Endodermal cell (in vitro differentiated cells): ENCODE data around the gene KLHDC2. TPM values are rescaled to one million over a fixed set of nuclear protein-coding genes. Genes with fewer than 3 reads are reported as not detected.

Experiments
- DNase-seq: peaks from one replicate; pipeline ENCODE4 v3.0.0-alpha.2; 2017
- H3K27ac ChIP-seq: 2 replicates; pipeline ENCODE4 v1.5.1; 2013; ENCODE audit warnings: mild to moderate bottlenecking, low read depth, low read length, moderate library complexity
- H3K27me3 ChIP-seq: 2 replicates; pipeline ENCODE4 v1.6.1; 2013; ENCODE audit warnings: mild to moderate bottlenecking, low read length, moderate library complexity; ENCODE audit not compliant: insufficient read depth, control insufficient read depth, poor library complexity, severe bottlenecking
- H3K36me3 ChIP-seq: 2 replicates; pipeline ENCODE4 v1.7.0; 2013; ENCODE audit warnings: mild to moderate bottlenecking, low read length, moderate library complexity; ENCODE audit not compliant: control insufficient read depth, insufficient read depth
- H3K4me1 ChIP-seq: one replicate; pipeline ENCODE4 v1.7.0; 2013; ENCODE audit warnings: low read length; ENCODE audit not compliant: control insufficient read depth, insufficient read depth
- H3K4me3 ChIP-seq: 2 replicates; pipeline ENCODE4 v1.5.1; 2013; ENCODE audit warnings: mild to moderate bottlenecking, low read length, moderate library complexity
- H3K9ac ChIP-seq: 2 replicates; pipeline ENCODE4 v1.6.1; 2013; ENCODE audit warnings: mild to moderate bottlenecking, low read length, moderate library complexity; ENCODE audit not compliant: poor library complexity, severe bottlenecking; ENCODE audit errors: extremely low read depth
- H3K9me3 ChIP-seq: 2 replicates; pipeline ENCODE4 v1.6.1; 2013; ENCODE audit warnings: mild to moderate bottlenecking, low read length, moderate library complexity; ENCODE audit not compliant: control insufficient read depth
- H3K27ac Mint-ChIP-seq: 2 replicates; pipeline ENCODE4 v1.8.0; 2020; ENCODE audit warnings: mixed read lengths
- H3K27me3 Mint-ChIP-seq: 2 replicates; pipeline ENCODE4 v1.8.0; 2021; ENCODE audit warnings: mild to moderate bottlenecking, mixed read lengths; ENCODE audit not compliant: insufficient read depth
- H3K36me3 Mint-ChIP-seq: 2 replicates; pipeline ENCODE4 v1.8.0; 2020; ENCODE audit warnings: low read depth, mixed read lengths
- H3K4me1 Mint-ChIP-seq: 2 replicates; pipeline ENCODE4 v1.8.0; 2020; ENCODE audit warnings: mixed read lengths
- H3K4me3 Mint-ChIP-seq: 2 replicates; pipeline ENCODE4 v1.8.0; 2020; ENCODE audit warnings: mild to moderate bottlenecking, moderate library complexity, mixed read lengths
- H3K9me3 Mint-ChIP-seq: 2 replicates; pipeline ENCODE4 v1.8.0; 2020; ENCODE audit warnings: mild to moderate bottlenecking, mixed read lengths
- CTCF ChIP-seq: fragments of 200-600 bp; sonication (generic); conservative IDR thresholded peaks from 2 replicates; pipeline ENCODE4 v1.5.0; 2021; ENCODE audit warnings: antibody characterized with exemption, mild to moderate bottlenecking
- WGBS, 2 experiments: methylation state at CpG; one replicate each; pipeline versions ENCODE4 v1.1.5 to v1.1.7; 2013; ENCODE audit warnings: missing lambda C conversion rate in 2 of 2, mixed read lengths in 1 of 2; ENCODE audit not compliant: insufficient coverage in 1 of 2, insufficient read length in 1 of 2; 5-methylcytosine and 5-hydroxymethylcytosine counted together
- total RNA-seq, 2 donors: library from RNA; stranded (reverse); fragmentation: NEBNext Ultra II Directional in 1 of 2; extraction: Animal tissue kit (Norgen Biotek cat#: 25700) in 1 of 2; gene quantifications; 2 replicates in 1 of 2; 3 replicates in 1 of 2; pipeline ENCODE4 v1.2.1, GENCODE V29; 2021

KLHDC2 gene
- total RNA-seq, 2 donors from 2014 or later: 45.8 to 48.4 TPM

GRCh38 chr14:49786315-49786714 is 18.4 kb downstream of the KLHDC2 start:
- Mint-ChIP-seq H3K4me3 (no peak overlapping the region), H3K4me1 (no peaks in the 10 kb centered on the region), H3K36me3 (peaks cover 70% of the 10 kb centered on the region), H3K27me3 (no peaks in the 10 kb centered on the region), H3K27ac (no peak overlapping the region), H3K9me3 (no peaks in the 10 kb centered on the region)
- no peak for TF ChIP-seq CTCF
- Histone ChIP-seq H3K4me3 (no peak overlapping the region), H3K9ac (no peak overlapping the region), H3K4me1 (no peaks in the 10 kb centered on the region), H3K27ac (no peak overlapping the region), H3K27me3 (no peaks in the 10 kb centered on the region), H3K36me3 (peaks cover 92% of the 10 kb centered on the region), H3K9me3 (no peaks in the 10 kb centered on the region)
- DNase-seq: no peak
- 98% methylated on average over 2 of the region's 2 CpGs; no CpG with 5 or more reads in 1 of the 2 experiments for WGBS, 2 experiments

GRCh38 chr14:49792618-49793017 is 24.7 kb downstream of the KLHDC2 start:
- H3K4me1 Mint-ChIP-seq: no peaks in the 10 kb centered on the region
- no peak overlapping the region for H3K27ac Mint-ChIP-seq
- no peak for TF ChIP-seq CTCF
- H3K4me3 Mint-ChIP-seq: no peak overlapping the region
- Histone ChIP-seq H3K9me3 (no peaks in the 10 kb centered on the region), H3K4me1 (no peaks in the 10 kb centered on the region), H3K27ac (no peak overlapping the region), H3K9ac (no peak overlapping the region), H3K4me3 (no peak overlapping the region), H3K27me3 (no peaks in the 10 kb centered on the region), H3K36me3 (peaks cover 79% of the 10 kb centered on the region)
- DNase-seq: no peak
- peaks cover 83% of the 10 kb centered on the region for H3K36me3 Mint-ChIP-seq
- H3K9me3 Mint-ChIP-seq: no peaks in the 10 kb centered on the region
- H3K27me3 Mint-ChIP-seq: no peaks in the 10 kb centered on the region
- WGBS, 2 experiments: 0% methylated on average over 1 of the region's 1 CpG; no CpG with 5 or more reads in 1 of the 2 experiments

GRCh38 chr14:49796025-49796424 is 28.1 kb downstream of the KLHDC2 start:
- Mint-ChIP-seq H3K9me3 (no peaks in the 10 kb centered on the region), H3K27ac (no peak overlapping the region), H3K27me3 (no peaks in the 10 kb centered on the region), H3K4me1 (no peaks in the 10 kb centered on the region), H3K36me3 (peaks cover 79% of the 10 kb centered on the region), H3K4me3 (no peak overlapping the region)
- Histone ChIP-seq H3K27me3 (no peaks in the 10 kb centered on the region), H3K4me3 (no peak overlapping the region), H3K27ac (no peak overlapping the region), H3K9ac (no peak overlapping the region), H3K36me3 (peaks cover 82% of the 10 kb centered on the region), H3K9me3 (no peaks in the 10 kb centered on the region), H3K4me1 (no peaks in the 10 kb centered on the region)
- no peak for TF ChIP-seq CTCF
- WGBS, 2 experiments: 100% methylated on average over 2 of the region's 2 CpGs; no CpG with 5 or more reads in 1 of the 2 experiments
- no peak for DNase-seq
